DMS 273 treated with DMSO at 0.1 percent for 48 hours (cell line): Measurements from ENCODE around the gene VCP.

Experiments
- DNase-seq: peaks from one replicate; lab custom pipeline; 2025; lab: John Stamatoyannopoulos, UW

Gene VCP

DNA sequence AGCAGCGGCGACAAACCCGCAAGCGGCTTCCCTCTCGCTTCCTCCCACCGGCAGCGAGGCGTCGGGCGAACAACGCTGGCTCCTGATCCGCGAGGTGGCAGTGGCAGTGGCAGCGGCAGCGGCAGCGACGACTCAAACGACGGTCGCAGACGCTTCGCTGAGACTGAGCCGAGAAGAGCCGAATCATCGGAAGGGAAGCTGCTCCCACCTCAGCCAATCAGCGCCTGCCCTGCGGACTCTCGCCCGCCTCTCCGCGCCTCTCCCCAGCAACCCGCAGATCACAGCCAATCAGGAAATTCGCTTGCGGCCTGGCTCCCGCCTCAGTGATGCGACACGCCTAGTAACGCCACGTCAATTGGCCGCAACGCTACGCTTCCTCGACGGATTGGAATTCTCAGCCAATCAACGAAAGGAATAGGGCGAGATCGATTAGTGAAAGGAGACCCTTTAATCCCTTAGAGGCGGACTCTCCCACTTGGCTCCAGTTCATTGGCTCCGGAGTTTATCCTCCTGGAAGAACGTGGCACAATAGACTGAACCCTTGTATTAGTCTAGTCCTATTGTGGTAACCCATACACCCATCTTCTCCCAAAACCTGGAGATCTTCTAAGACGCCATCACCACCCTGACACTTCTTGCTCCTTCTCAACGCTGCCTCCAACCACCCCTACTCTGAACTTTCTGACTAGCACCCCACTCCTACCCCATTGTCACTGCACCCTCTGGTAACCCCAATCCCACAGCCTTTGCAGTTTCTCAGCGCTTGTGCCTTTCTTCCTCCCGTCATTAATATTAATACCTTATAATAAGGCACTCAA is at the start of gene VCP:
Gene VCP, minus strand, starts transcription at position 165 of the 818 bp plus-strand sequence. CDS start 272 bp downstream, outside the sequence.
- peak; percentile 96 for DNase-seq

DNA sequence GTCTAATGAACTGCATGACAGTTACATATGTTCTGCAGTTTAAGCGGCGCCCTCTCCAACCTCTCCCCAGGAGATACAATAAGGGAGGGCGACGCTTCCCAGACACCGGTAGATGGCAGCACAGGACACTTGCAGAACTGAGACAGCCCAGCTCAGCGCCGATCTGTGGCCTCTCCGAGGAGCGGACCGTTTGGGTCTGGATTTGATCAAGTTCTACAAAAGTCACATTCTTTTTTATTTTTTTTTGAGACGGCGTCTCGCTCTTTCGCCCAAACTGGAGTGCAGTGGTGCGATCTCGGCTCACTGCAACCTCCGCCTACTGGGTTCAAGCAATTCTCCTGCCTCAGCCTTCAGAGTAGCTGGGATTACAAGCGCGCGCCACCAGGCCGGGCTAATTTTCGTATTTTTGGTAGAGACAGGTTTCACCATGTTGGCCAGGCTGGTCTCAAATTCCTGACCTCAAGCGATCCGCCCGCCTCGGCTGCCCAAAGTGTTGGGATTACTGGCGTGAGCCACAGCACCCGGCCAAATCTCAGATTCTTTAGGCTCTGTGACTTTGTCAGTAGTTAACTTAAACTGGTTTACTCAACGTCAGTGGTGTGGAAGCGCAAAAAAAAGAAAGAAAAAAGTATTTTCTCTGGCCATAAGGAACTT is 44.6 kb upstream of the VCP start:
- DNase-seq = peak; percentile 73

DNA sequence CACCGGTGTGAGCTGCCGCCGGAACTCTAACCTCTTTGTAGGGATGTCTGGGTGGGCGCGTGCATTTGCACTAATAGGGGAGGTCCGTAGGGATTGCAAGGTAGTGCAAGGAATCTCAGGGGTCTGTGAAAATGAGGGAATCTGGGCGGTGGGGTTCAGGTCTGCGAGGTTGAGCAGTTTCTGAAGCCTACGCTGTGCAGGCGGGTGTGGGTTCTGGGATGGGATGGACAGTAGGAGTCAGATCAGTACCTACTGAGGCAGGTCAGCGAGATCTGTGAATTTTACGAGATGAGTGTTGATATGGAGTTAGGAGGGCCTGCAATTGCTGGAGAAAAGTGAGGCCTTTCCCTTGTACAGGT is 44.1 kb upstream of the VCP start:
- DNase-seq = no peak

DNA sequence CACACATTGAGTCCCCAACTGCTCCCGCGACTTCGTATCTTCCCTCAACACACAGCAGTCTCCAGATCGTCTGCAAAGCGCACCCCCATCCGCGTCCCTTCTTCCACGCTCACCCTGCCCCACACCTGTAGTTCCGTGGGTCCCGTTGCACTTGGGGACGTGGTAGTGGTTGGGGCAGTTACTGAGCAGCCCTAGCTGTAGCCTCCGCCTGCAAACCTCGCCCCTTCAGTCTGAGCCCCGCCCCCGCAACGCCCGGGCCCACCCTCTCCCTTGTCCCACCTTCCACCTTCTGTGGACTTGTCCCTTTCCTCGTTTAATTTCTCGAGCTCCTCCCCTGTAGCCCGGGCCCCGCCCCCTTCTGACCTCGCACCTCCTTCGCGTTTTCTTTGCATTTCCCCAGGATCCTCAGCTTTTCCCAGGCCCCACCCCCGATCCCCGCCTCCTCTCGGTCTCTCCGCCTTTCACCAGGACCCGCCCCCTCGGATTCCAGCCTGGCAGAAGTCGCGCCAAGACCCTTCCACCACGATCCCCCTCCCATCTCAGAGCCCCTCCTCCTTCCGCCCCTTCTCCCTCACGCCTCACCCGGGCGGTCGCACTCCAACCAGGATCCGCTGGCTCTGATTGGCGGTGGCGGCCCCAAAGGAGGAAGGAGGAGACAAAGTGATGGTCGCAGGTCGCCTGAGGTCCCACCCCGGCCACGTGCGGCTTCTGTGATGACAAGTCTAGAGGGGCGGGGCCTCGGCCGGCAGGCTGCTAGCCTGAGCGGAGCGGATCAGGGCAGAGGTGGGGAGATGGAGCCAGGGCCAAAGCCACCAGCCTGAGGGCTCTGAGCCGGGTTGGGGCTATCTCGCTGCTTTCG is 43.5 kb upstream of the VCP start, which contains the start of gene ATOSB:
Gene ATOSB, minus strand, starts transcription at position 183 of the 859 bp plus-strand sequence. CDS start 7,588 bp downstream, outside the sequence.
- DNase-seq = peak; percentile 89

DNA sequence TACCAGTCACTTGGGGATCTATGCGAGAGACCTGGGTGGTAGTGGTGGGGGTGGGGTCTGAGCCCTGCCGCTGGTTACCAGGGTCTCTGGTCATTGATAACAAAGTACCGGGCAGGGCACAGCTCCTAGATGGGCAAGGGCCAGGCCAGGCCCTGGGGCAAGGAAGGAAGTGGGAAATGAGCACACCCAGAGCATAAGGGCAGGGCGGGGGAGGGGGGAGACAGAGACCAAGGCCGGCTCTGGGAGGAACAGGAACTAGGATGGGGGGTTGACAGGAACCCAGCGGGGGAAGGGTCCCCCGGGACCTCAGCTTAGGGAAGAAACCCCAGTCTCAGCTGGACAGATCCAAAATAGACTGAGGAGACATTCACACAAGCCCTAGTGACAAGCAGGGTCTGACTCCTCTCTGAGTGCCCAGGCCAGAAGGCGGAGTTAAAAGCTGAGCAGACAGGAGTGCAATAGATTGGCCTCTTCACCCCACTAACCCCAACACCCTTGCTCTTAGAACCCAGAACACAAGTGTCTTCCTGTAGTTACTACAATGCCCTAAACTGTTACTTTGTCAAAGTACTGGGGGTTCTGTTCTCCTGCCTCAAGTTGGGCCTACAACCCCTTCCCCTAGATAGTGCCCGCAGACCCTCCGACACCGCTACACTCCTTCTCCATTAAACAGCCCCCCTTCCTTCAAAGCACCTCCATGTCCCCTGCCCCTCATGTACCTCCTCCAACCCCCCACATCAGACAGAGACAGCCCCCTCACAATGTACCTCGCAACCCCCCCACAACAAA is 42.6 kb upstream of the VCP start:
- no peak for DNase-seq

DNA sequence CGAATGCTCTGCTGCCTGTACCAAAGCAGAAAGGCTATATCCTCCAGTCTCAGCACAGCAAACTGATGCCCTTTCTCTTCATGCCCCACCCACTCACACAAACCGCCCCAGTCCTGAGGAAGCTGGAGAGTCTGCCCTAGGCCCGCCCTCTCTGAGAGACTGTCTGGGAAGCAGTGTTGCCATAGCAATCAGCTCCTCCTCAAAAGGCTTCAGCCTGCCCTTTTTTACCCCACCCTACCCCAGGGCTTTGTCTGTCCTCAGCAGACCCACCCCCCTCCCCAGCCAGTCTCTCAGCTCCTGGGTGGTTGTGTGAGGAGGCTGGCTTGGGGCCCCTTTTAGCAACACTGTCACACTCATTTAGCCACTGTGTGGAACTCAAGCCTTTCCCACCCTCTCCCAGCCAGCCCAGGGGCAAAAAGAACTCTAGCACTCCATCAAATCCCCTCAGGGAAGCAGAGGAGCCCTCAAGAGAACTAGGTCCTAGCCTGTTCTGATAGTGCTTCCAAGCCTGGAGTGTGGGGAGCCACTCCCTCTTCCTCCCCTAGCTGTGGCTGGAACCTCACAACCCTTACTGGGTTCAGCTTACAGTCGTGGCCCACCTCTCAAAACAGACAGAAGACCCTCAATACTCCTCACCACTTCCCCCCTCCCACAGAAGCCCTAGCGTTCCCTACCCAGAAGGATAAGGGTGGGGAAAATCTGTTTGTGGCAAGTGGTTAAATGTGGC is 41.9 kb upstream of the VCP start:
- DNase-seq = peak; percentile 74

DNA sequence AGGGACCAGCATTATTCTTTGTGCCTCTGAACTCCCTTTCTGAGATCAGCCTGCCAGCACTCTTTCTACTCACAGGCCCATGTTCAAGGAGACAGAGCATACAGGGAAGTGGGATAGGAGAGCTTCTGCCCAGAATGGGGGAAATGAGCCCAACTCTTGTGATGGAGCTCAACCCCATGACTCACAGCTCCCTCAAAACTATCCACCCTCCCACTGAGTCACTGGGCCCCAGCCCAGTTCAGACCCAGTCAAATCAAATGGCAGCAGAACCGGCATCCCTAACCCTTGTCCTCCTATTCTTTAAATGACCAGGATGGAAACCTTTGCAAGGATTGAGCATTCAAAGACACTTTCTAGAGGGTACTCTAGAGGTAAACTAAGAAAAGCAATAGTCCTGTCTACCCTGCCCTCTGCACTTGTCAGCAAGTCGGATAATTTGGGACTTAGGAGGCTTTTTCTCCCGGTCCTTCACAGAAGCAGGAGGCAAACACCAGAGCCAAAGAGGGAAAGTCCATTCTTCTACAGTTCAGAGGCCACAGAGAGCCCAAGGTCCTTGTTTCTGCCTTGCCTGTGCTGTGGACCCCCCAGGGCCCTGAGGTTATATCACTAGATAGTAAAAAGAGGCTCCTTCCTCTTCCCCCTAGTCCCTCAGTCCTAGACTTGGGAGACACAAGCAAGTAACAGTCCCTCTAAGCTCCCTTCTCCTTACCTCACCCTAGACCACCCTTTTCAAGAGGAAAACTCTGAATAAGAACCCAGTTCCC is 40.0 kb upstream of the VCP start:
- DNase-seq = no peak

DNA sequence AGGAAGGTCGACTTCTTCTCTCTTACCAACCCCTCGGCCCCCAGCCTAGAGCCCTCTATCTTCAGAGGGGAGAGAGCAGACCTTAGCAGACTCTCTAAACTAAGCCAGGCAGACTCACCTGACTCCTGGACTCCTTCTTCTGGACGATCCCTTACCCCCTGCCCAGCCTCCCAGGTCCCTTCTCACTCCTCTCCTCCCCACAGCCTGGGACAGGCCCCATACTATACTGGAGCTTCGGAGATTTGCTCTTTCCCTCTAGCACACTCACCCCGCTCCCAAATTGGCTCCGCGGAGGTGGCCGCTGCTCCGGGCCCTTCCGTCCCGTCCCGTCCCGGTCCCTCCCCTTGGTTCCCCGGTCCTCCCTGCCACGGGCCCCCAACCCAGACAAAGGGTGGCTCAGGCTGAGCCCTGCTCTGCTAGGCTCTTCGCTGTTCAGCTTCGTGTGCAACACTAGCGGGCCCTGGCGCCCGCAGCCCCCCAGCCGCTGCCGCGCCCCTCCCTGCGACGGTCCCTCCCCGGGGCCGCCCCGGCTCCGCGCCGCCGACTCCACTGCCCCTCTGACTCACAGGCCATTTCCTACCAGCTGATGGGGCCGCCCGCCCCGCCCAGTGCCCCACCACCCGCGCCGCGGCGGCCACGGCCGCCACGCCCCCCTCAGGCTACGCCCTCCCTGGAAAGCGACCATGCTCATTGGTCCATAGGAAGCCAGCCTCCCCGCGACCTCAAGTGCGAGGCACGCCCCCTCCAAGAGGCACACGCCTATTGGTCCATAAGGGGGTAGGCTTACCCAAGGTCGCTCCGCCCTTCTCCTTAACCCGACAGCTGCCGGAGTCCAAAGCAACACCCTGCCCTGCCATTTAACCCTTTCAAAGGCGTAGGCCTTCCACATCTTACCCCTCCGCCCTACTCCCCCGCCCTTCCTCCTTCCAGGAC is 38.8 kb upstream of the VCP start:
- peak; percentile 92 for DNase-seq

DNA sequence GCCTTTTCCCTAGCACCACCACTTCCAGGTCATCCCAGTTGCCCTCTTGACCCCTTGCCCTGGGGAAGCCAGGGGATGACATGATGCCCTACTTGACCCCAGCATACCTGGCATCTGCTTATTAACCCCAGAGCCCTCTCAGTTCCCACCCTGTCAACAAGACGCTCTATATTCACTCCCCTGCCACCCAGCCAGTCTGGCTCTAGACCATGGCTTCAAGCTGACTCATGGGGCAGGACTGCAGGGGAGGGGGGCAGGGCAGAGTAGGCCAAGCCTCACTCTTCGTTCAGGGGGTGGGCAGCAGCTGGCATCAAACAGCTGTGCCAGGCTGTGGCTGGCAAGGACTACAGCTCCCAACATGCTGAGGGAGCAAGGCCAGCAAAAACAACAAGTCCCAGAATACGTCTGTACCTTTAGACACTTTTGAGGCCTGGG is 37.9 kb upstream of the VCP start:
- peak; percentile 48 for DNase-seq

DNA sequence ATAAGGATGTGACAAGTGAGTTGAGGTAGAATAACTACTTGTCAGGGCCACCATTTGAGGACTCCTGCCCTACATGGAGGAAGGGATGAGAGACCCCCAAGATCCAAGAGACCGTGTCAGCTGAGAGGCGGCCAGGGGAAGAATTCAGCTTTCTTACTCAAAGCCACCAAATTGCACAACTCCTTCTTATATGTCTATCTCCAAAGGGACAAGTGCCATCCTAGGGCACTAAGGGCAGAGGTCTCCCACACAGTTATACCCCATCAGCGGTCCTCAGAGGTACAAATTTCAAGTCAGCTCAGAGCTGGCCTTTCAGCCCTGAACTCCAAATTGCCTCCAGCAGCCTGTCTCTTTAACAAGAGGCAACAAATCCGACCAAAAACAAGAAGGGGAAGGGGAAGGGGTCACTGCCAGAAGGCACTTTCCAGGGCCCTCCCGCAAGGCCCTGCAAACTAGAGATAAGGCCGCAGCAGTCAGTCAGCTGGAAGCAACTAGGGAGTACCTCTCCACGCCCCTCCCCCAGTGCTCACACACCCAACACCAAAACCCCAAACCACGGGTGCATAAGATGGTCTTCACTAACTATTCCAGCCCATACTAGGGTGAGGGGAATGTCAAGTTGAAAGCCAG is 36.6 kb upstream of the VCP start:
- DNase-seq = no peak

DNA sequence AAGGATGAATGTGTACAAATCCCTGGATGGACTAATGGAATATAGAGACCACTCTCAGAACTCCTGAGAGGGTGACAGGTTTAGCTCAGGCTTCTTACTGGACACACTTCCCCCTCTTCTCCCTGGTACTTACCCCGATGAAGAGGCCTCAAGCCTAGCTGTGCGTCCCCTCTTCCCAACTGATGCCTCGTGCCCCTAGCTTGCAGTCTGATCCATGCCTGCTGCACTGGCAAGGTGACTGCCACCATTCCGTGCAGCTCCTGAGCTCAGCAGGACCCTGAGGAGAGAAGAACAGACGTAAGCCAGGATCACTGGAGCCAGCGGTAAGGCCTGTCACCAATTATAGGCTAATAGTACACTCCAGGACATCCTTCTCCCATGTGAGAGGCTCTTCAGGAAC is 36.0 kb upstream of the VCP start:
- DNase-seq = no peak

DNA sequence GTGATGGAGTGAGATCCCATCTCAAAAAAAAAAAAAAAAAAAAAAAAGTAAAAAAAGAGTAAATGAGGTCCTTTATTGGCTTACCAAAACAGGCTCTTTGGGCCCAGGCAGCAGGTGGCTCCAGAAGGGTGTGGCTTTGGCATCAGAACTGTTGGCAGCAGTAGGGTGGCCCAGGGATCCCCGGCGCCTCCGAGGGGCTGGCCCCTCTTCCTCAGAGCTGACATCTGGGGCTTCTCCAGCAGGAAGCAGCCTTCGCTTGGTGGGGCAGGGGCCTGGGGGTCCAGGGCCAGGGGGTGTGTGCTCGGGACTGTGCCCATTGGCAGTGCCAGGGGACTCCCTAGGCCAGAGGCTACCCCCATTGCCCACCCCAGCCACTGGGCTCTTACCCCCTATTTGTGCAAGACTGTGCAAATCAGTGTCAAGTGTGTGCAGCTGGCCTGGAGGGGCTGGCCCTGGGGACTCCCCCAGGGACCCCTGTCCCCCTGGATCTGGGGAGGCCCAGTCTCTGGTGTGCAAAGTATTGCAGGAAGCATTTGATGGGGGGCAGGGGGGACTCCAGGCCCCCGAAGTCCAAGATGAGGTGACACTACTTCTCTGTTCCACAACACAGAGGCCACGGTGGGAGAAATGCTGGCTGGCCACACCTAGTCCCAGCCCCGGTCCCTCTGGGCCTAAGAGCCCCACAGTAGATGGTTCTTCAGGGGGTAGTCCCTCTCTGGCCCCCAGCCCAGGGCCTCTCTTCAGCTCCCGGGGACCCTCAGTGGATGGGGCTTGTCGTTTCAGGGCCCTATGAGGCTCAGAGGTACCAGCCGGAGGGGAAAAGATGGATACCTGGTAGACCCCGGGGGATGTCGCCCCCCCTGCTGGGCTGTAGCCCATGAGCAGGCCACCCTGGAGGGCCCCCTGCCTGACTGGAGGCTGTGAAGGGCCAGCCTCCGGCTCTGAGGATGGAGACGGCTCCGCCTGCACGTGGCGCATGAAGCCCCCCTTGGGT is 35.2 kb upstream of the VCP start:
- DNase-seq = no peak

DNA sequence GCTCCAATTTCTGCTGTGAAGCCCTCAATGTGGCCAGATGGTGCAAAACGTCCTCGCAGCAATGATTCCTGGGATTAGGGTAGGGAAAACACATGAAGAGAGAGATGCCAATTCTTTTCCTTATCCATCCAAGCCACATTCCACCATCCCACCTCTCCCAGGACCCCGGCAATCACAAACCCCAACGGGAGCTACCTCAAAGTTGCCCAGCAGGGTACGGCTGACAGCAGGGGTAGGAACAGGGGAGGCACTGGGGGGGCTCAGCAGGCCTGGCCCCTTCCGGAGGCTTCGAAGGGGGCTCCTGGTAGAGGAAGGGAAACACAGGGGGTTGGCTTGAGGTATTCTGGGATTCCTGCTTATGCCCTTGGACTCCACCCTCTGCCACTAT is 33.9 kb upstream of the VCP start:
- no peak for DNase-seq

DNA sequence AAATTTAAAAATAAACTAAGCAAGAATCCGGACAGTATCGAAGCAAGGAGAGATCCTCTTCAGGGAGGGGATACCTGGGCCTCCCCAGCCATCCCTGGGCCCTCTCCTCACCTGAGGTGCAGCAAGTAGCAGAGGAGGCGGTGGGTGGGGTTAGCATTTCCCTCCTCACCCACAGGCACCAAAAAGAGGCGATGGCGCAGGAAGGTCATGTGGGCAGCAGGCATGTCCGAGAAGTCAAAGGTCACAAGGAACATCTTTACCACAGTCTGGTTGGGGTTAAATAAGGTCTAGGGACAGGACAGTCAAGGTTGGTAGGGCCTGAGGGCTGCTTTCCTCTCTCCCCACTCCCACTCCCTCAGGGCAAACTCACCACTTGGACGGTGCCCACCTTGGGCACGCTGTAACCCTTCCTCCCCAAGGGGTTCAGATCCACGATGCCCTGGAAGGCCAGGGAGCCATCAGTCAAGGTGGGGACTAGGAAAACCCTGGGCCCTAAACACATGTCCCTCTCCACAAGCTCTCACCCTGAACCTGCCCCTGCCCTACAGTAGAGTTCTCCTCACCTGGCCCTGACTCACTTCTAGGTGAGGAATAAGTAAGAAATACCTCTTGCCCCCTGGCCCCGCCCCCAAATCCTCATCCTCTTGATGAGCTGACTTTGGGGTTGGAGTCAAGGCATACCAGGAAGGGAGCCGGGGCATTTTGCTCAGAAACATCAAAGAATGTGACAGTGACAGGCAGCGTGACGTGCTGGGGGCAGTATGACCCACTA is 33.3 kb upstream of the VCP start:
- DNase-seq = no peak

DNA sequence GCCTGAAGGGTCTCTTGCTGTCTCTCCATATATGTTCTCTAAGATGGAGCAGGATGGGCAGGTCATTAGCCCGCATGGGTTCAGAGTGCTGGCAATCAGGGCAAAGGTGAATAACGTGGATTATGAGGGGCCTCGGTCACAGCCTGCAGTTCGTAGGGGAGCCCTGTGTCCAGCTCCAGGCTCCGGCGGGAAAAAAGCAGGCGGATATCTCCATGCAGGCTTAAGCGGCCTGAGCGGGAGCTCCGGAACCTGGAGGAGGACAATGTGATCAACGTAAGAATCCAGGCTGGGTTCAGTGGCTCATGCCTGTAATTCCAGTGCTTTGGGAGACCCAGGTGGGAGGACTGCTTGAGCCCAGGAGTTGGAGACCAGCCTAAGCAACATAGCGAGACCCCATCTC is 32.7 kb upstream of the VCP start:
- no peak for DNase-seq

DNA sequence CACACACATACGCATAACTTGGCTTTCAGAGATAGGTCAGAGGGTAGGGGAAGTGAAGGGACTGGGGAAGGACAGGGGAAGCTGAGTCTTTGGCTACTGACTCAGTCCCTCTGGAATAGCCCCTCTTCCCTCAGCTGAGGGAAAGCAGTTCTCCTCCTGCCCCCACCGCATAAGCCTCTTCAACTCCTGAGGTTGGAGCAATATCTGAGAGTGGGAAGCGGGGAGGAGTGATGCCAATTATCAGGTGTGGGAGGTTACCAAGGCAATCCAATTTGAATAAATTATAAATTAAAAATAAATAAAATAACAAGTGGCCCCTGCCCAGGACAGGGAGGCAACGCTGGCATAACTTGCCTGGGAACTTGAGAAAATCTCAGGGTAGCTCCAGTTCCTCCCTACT is 32.2 kb upstream of the VCP start:
- no peak for DNase-seq
